Measurements from ENCODE around the gene ZBTB16.

The ZBTB16 gene

GRCh38 chr11:114087025-114087424 is 27.5 kb downstream of the ZBTB16 start:
- DNase-seq: no peak

GRCh38 chr11:114088216-114088615 is 28.7 kb downstream of the ZBTB16 start:
- no peak for DNase-seq

DNA sequence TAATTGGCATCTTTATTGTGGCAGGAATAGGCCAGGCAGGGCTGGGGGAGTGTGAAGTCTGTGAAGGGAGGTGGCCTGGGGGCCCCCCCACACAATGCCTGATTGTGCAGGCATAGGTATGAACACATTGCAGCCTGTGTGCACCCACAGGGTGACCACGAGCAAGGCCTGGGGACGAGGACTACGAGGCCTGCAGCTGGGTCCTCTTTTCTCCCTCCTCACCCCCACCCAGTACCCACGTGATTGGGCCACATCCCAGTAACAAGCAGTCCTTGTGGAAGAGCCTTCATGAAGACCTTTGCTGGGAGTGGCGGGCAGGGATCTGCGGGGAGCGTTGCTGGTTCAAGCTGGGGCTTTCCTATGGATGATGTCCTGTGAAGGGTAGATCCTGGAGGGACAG is 29.3 kb downstream of the ZBTB16 start:
- no peak for DNase-seq

- DNase-seq: no peak
These were observed 30.2 kb downstream of the ZBTB16 start for GRCh38 chr11:114089748-114090147.

DNA sequence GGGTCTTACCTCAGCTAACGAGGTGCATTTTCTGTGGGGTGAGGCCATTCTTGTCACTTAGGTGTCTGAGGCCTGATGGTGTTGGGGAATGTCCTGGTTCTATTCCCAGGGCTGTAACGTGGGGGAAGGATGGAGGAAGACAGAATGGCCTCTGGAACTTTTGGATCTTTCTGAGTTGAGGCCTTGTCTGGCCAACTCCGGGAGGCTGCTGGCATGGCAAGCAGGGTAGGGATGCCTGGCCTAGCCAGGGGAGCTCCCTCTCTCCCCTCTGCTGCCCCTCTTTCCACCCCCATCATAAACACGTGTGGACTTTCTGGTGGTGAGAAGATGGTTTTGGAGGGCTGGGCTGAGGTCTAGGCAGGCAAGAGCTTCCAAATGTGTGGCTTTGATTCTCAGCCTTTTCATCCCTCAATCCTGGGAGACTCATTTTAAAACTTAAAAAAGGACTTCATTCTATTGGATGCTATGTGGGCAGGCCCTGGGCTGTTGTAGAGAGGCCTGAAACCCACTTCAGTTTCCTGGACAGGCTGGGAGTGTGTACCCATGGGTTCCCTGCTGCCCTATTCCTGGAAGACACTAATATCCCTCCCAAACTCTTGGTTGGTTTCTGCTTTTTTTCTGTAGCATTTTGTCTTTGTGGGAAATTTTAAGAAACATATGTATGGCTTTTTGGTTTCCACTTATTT is 30.9 kb downstream of the ZBTB16 start:
- DNase-seq: no peak

DNA sequence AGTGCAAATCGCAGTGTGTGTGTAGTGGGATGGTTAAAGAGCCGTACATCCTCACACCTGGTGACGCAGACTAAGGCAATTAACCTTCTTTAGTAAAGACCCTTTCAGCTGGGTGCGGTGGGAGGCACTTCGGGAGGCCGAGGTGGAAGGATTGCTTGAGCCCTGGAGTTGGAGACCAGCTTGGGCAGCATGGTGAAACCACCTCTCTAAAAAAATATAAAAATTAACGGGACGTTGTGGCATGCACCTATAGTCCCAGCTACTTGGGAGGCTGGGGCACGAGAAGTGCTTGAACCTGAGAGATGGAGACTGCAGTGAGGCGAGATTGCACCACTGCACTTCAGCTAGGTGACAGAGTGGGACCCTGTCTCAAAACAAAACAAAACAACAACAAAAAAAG is 31.5 kb downstream of the ZBTB16 start:
- no peak for DNase-seq

DNA sequence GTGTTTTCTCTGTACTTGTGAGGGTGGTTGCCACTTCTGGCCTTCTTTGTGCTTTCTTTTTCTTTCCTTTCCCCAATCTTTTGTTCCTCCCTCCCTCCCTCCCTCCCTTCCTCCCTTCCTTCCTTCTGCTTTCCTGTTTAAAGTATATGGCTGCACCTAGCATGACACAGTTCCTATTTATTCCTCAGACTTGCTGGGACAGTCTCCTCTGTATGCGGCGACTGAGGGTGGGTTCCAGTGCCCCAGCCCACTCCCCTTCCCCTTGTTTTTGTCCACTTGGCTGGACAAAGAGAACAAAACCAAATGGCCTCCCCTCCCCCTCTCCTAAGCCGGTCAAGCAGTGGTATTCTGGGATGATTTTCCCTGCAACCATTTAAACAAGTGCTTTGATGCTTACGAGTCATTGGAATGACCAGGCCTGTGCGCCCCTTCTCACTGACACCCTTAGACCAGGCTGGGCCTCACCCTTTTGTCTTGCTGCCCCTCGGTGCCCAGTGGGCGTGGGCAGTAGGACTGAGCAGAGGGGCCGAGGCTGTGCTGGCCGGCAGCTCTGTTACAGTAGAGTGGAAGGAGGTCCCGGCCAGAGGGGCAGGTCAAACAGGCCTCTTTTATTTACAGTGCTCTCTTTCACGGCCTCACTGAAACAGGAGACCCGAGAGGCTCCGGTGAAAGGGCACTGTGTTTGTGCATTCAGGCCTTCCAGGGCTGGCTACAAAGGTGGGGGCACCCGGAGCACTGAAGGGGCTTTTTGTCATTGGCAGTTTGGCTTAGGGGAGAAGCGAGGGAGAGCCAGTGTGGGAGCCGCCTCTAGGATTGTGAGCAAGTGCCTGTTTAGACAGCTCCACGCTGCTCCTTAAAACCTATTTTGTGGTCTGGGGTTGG is 32.2 kb downstream of the ZBTB16 start:
- no peak for DNase-seq

DNA sequence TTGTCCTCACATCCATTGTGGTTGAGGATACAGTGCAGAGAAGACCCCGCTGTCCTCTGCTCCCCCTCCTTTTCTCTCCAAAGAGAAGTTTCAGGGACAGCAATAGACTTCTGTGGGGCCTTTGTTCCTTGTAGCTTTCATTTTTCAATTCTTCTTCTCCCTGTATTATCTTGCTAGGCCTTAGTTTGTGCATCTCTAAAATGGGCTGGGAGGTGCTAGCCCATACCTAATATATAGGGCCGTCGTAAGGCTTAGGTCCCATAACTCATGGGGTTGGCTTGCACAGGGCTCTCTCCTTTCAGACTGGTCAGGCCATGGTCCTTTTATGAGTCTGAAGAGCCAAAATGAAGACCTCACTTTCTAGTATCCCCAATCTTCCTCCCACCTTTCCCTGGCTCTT is 33.0 kb downstream of the ZBTB16 start:
- no peak for DNase-seq

- no peak for DNase-seq
These were observed 33.4 kb downstream of the ZBTB16 start for GRCh38 chr11:114092953-114093352.

DNA sequence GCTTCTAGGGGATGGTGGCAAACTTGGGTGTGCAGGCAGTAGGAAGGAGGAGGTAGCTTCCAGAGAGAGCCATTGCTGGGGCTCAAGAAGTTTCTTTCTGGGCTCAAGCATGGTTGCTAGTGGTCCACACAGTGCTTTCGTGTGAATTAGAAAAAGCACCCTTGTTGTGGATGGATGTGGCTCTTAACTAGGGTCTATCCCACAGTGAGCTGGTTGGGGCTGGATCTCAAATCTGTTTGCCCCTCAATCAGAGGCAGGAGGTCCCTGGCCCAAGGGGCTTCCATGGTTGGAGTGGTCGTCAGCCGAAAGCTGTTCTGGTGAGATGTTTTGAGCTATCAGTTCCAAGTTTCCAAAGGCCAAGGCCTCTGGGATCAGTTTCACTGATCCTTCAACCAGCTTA is 35.0 kb downstream of the ZBTB16 start:
- no peak for DNase-seq

- no peak for DNase-seq
These were observed 36.4 kb downstream of the ZBTB16 start for GRCh38 chr11:114095899-114096298.

- no peak for DNase-seq
These were observed 38.3 kb downstream of the ZBTB16 start for GRCh38 chr11:114097832-114098231.

- no peak for DNase-seq
These were observed 39.4 kb downstream of the ZBTB16 start for GRCh38 chr11:114098927-114099326.

- DNase-seq: no peak
These were observed 40.1 kb downstream of the ZBTB16 start for GRCh38 chr11:114099392-114100178.

DNA sequence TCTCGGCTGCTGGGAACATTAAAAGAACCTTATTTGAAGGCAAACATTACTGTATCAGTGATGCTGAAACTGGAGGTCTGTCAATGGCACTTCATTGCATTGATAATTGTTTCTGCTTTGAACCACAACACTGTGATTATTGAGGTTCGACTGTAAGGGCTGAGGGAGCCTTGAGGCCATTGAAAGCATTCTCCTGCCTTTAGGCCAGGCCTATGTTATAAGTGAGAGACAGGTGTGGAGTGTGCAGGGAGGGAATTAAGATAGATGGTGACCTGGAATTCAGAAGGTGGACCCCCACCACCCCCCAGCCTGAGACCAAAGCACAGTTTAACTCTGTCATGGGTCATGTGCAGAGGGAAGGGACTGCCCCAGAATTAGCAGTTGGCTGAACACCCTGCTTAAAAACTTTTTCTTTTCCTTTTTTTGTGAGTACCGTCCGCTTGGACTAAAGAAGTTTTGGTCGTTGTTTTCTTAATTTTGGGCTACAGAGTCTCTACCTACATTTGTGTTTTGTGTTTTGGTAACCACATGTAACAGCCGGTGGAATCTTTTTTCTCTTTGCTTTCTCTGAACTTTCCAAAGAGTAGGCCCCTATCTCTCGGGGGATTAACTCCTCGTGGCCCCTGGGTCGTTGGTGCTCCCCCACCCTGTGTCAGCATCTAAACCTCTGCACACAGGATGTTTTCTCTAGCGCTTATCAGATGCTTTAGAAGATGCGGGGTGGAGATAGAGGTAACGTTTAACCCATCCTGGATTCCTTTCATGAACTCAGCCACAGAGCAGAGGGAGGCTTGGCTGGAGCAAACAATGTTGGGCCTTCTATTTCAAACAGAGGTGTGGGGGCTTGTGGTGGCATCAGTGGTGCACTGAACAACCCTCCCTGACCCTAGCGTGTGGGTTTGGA is 43.7 kb downstream of the ZBTB16 start:
- DNase-seq: no peak

GRCh38 chr11:114105611-114106010 is 46.1 kb downstream of the ZBTB16 start:
- DNase-seq: no peak

GRCh38 chr11:114106047-114106446 is 46.5 kb downstream of the ZBTB16 start:
- no peak for DNase-seq

DNA sequence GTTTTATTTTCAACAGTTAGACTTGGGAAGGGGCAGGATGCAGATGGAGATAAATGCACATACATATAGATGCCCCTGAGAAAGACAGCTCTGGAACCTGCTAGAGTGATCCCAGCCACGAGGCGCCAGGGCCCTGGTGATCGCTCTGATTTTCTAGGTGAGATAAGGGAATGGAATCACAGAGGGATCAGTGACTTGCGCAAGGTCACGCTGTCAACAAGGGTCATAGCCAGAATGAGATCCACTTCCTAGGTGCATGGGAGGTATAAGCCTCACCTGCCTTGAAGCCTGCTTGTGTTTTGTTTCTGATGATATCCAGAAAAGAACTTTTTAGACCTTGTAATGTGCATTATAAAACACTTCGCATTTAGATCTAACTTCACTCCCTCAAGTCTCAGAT is 47.5 kb downstream of the ZBTB16 start:
- no peak for DNase-seq

DNA sequence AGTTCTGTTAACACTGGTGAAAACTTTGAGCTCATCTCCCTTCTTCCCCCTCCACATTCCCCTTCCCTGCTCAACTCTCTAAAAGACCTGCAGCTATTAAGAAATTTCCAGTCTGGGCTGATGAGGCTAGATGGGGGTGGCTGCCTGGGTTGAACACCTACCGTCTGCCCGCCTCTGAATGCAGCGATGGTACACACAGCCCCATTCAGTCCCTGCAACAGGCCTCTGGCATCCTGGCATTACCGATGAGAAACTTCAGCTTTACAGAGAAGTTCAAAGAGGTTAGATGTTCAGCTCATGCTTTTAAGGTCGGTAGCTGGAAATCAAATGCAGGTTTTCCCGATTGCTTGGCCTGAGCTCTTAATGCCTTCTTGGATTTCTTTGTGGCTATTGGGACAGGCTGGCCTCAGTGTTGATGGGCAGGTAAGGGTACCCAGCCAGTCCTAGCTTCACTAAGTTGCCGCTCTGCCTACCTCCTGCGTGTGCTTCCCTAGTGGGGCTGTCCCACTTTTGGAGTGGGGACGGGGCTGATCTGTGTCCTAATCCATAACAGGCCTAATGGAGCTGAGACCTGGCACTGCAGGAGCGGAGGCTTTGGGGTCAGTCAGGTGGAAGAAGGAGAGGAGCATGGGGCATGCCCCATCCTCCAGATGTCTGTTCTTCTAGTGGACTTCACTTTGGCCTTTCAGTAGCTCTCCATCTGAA is 49.1 kb downstream of the ZBTB16 start:
- DNase-seq: no peak

GRCh38 chr11:114109206-114110090 is 49.9 kb downstream of the ZBTB16 start:
- DNase-seq: no peak

DNA sequence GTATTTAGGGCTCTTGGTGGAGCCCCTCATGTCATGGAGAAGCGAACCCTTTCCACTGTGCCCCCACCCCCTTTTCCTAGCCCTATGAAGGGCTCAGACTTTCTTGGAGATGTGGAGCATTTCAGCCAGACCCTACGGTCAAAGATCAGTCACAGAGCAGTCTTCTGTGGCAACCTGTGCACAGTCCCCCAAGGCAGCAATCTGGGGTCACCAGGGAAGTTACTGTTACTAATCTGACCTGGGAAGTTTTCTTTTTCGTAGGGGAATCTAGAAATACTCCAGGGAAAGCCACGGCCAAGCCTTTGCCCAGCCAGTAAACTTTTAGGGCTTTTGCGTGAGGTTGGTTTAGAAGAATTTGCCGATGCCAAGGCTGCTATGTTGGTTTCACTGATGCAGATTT is 50.6 kb downstream of the ZBTB16 start:
- no peak for DNase-seq

Data from CD4-positive, alpha-beta T cell treated with Interleukin-15 for 1 hour (primary cell).